IMR-90 (cell line): ENCODE measurements around the gene SEPTIN5.

ENCODE experiments used
- BHLHE40 ChIP-seq: fragments of 150-350 bp; IDR thresholded peaks from 2 replicates; pipeline ENCODE4 v1.6.1; 2016; ENCODE audit warnings: mild to moderate bottlenecking, low read depth, low read length
- CEBPB ChIP-seq: IDR thresholded peaks from 2 replicates; pipeline ENCODE4 v1.6.1; 2012; ENCODE audit warnings: low read depth, low read length, improper control_type of control experiment
- CTCF ChIP-seq: conservative IDR thresholded peaks from 2 replicates; pipeline ENCODE4 v1.5.1; 2012; ENCODE audit warnings: mild to moderate bottlenecking, low read depth, low read length, improper control_type of control experiment
- ELK1 ChIP-seq: fragments of 150-350 bp; IDR thresholded peaks from 2 replicates; pipeline ENCODE4 v1.6.1; 2016; ENCODE audit warnings: low read depth, mild to moderate bottlenecking, low read length, moderate library complexity, borderline replicate concordance
- FOS ChIP-seq: fragments of 150-350 bp; IDR thresholded peaks from 2 replicates; pipeline ENCODE4 v1.6.1; 2016; ENCODE audit warnings: low read depth, low read length
- MAFK ChIP-seq: IDR thresholded peaks from 2 replicates; pipeline ENCODE4 v1.6.1; 2012; ENCODE audit warnings: low read depth, low read length, improper control_type of control experiment
- MXI1 ChIP-seq: IDR thresholded peaks from 2 replicates; pipeline ENCODE4 v1.6.1; 2012; ENCODE audit warnings: low read depth, mild to moderate bottlenecking, low read length, moderate library complexity, borderline replicate concordance
- POLR2A ChIP-seq: IDR thresholded peaks from 2 replicates; pipeline ENCODE4 v1.6.1; 2012; ENCODE audit warnings: mild to moderate bottlenecking, low read depth, low read length
- RCOR1 ChIP-seq: IDR thresholded peaks from 2 replicates; pipeline ENCODE4 v1.6.1; 2012; ENCODE audit warnings: mild to moderate bottlenecking, low read length, improper control_type of control experiment; ENCODE audit not compliant: insufficient replicate concordance
- USF2 ChIP-seq: fragments of 150-350 bp; IDR thresholded peaks from 2 replicates; pipeline ENCODE4 v1.6.1; 2017; ENCODE audit warnings: mild to moderate bottlenecking, antibody characterized with exemption, low read length, low read depth

- TF ChIP-seq FOS (no peak), POLR2A (no peak), ELK1 (no peak), BHLHE40 (no peak), CTCF (no peak), MXI1 (no peak), MAFK (no peak), USF2 (no peak), CEBPB (no peak), RCOR1 (no peak)
Observed at GRCh38 chr22:19764636-19765476, 50.6 kb downstream of the SEPTIN5 start.
